Ammon's horn (tissue), 1 donor: ENCODE measurements around the gene BAG3.
"Not testable (repeated sequence)": the region's sequence is repeated elsewhere in the genome, so short reads cannot be mapped to it uniquely, and the experiment has no call there.

ENCODE experiments used
- DNase-seq: peaks from one replicate; pipeline ENCODE4 v3.0.0-alpha.2; 2016; ENCODE audit warnings: low spot score

BAG3 gene

DNA sequence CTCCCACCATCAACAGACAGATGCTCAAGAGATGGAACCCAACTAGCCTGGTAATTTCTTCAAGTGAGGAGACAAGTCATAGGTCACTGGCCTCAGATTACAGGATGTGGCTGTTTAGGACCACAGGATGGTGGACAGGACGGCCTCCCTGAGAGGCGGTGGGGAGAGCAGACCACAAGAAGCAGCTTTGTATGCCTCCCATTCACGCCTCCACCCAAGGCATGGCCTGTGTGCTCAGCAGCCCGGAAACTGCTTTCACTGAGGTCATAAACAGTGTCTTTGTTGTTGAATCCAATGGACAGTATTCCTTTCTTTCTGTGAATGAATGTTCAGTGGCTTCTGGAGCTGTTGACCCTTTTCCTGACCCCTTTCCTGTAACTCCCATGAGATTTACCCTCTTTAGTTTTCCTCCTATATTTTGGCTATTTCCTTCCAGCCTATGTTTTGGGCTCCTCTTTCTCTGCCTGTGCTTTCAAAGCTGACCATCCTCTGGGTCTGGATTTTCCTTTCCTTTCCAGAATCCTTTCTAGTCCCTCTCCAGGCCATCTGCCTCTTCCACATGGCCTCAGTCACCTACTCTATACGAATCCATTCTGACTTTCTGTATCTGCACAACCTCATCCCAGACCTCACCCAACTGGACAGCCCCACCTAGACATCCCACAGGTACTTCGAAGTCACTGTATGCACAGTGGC is 42.2 kb downstream of the BAG3 start:
- DNase-seq: peak; percentile 77

DNA sequence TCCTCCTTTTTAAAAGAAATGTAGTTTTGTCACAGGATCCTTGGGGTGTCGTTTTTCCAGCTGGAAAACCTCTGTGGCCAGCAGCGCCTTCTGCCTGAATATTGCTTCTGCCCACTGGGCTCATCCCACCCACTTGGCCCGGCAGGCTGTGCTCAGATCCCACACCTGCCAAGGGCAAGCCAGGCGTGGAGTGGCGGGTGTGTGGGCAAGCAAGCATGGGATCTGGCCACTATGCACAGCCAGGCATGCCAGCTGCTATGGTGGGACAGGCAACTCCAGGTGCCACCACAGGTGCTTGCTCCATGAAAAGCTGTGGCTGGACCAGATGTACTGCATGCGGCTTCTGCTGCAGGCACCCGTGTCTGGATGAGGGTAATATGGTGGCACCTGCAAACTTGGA is 43.4 kb downstream of the BAG3 start:
- DNase-seq: no peak

DNA sequence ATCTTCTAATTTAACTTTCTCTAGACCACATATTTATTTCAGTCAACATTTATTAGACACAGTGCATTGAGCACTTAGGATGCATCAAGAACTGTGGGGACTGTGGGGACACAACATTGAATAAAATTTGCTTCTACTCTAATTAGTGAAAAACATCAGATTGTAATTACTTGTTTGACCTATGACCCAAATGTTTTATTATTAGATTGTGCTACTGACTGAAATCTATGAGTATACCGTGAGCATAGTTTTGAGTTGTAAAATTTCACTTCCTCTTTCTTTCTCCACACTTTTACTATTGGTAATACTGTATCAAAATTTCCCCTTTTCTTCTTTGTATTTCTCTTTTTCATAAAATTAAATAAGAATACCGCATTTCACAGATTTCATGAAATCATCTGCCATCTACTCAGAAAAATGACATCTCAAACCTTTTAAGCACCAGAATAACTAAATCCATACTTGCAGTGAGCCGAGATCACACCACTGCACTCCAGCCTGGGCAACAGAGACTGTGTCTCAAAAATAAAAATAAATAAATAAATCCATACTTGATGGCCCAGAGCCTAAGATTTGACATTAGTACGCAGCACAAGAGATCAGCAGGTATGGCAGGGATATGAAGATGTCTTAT is 49.3 kb downstream of the BAG3 start:
- no peak for DNase-seq

DNA sequence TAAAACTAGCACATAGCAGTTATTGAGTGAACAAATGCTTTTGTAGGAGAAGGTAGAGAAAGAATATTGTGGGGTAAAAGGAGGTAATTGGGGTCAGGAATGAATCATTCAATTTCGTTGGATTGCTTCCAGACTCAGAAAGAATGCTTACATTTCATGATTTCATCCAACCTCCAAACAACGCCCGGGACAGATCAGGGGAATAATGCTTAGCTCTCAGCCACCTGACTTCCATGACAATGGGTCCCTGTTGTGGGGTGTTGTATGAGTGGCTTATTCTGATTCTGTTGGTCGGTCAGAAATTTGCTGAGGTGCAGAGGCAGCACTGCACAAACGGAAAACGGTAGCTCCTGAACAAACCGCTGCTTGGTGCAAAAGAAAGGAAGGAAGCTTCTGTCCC is 50.7 kb downstream of the BAG3 start:
- no peak for DNase-seq

DNA sequence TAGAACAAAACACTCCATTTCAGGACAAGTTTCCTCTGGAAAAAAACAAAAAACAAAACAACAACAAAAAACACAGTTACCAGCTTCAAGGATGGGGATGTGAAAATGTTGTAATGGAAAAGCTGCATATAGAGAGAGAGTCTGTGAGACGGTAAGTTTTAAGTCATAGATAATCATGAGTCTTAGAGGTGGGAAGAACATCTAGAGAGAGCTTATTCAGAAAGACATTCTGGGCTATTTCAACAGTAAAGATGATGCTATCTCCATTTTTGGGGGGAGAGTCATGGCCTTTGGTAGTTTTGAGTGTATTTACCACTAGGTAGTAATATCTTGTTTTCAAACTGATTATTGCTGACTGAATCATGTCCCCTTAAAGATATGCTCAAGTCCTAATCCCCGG is 51.4 kb downstream of the BAG3 start:
- no peak for DNase-seq

DNA sequence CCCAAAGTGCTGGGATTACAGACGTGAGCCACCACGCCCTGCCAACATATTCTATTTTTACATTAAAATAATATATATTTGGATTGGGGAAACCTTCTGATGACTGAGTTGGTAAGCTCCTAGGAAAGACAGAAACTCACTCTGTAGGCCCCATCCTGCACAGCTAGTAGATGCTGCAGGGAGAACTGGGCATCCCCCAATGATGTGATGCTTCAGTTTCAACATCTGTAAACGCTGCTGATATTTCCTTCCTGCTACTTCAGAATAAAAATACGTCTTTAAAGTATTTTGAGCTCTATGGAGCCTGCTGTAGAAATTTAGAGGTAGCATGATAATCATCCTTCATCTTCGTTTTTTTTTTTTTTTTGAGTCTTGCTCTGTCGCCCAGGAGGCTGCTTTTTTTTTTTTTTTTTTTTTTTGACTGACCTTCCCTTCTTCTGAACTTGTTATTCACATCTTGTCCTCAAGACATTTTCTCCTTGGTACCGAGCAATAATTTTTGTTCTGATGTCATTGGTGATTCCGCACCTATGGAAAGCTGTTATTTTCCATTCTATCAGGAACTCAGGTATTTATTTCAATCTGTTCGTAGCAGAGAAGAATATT is 52.8 kb downstream of the BAG3 start:
- no peak for DNase-seq

DNA sequence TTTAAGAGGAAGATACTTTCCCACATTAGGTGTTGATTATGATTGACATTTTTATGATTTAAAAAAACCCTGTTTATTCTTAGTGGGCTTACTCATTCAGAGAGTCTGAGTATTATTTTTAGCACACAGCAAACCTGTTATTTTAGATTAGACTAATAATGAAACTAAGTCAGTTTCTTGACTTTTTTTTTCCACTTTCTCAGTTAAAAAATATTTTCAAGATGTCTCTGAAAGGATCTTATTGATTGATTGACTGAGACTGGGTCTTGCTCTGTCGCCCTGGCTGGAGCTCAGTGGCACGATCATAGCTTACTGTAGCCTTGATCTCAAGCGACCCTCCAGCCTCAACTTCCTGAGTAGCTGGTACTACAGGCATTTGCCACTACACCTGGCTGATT is 54.3 kb downstream of the BAG3 start:
- DNase-seq: no peak

DNA sequence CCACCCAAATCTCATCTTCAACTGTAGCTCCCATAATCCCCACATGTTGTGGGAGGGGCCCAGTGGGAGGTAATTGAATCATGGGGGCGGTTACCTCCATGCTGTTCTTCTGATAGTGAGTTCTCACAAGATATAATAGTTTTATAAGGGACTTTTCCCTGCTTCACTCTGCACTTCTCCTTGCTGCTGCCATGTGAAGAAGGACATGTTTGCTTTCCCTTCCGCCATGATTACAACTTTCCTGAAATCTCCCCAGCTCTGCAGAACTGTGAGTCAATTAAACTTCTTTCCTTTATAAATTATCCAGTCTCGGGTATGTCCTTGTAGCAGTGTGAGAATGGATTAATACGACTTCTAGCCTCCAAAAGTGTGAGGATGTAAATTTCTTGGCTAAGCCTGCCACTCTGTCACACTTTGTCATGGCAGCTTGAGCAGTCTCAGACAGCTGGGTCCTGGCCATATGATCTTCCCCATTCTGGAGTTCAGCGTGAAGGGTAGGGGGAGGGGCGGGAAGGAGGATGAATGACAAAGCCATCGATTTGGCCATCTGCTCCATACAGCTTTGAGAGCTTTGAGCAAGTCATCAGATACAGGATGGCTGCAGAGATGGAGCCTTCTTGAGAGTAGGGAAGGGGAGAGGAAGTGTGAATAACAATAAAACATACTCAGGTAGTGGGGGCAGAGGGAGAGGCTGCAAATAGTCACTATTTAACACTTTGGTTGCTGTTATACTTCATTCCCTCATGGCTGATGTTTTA is 55.5 kb downstream of the BAG3 start:
- no peak for DNase-seq

DNA sequence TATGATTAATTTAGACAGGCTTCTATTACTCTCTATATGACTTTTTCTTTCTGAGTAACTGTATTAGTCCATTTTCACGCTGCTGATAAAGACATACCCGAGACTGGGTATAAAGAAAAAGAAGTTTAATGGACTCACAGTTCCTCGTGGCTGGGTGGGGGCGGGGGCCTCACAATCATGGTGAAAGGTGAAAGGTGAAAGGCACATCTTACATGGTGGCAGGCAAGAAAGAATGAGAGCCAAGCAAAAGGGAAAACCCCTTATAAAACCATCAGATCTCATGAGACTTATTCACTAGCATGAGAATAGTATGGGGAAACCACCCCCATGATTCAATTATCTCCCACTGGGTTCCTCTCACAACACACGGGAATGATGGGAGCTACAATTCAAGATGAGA is 56.2 kb downstream of the BAG3 start:
- not testable (repeated sequence) for DNase-seq

DNA sequence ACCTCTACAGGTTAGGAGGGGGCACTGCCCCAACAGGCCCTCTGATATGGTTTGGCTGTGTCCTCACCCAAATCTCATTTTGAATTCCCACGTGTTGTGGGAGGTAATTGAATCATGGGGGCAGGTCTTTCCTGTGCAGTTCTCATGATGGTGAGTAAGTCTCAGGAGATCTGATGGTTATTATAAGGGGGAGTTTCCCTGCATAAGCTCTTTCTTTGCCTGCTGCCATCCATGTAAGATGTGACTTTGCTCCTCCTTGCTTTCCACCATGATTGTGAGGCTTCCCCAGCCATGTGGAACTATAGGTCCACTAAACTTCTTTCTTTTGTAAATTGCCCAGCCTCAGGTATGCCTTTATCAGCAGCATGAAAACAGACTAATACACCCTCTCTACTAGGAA is 59.8 kb downstream of the BAG3 start:
- DNase-seq: not testable (repeated sequence)

DNA sequence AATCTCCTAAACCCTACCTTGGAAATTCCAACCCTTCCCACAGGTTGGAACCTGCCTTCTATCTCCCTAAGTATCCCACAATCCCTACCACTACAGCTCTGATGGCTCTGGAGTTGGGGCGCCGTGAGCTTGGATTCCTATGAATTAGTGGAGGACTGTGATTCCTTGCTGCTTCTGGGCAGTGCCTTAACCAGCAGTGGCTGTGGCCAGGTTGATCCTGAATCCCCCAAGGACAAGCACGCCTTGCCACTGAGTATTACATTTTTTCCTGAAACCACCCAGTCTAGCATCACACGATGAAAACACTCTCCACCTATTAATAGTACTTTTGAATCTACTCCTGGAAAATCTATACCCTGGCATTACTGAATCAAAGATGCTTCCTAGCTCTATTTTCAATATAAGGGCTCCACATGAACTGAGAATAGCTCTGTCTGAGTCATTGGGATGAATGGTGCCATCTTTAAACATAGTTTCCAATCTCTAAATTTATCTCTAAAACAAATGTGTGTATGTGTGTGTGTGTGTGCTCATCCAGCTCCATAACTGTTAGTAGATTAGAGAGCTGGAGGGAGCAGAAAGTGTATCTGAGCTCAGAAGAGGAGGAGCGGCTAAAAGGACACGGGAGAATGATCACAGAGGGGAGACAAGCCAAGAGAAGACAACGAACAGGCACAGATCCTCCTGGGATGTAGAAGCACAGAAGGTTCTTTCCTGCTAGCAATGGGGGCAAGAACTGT is 62.7 kb downstream of the BAG3 start:
- peak; percentile 25 for DNase-seq

DNA sequence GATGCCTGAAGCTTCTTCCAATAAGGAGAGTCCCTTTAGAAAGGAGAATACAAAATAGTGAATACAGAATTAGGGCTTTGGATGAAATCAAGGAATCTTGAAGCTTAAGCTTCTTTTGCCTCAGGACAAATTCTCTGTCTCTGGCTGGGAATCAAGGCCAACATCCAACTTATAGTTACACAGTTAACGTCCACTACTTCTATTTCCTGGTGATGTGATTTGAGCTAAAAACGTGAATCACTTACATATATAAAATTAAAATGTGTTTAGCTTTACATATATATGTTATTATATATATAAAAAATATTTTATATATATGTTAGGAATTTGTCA is 63.3 kb downstream of the BAG3 start:
- DNase-seq: no peak

DNA sequence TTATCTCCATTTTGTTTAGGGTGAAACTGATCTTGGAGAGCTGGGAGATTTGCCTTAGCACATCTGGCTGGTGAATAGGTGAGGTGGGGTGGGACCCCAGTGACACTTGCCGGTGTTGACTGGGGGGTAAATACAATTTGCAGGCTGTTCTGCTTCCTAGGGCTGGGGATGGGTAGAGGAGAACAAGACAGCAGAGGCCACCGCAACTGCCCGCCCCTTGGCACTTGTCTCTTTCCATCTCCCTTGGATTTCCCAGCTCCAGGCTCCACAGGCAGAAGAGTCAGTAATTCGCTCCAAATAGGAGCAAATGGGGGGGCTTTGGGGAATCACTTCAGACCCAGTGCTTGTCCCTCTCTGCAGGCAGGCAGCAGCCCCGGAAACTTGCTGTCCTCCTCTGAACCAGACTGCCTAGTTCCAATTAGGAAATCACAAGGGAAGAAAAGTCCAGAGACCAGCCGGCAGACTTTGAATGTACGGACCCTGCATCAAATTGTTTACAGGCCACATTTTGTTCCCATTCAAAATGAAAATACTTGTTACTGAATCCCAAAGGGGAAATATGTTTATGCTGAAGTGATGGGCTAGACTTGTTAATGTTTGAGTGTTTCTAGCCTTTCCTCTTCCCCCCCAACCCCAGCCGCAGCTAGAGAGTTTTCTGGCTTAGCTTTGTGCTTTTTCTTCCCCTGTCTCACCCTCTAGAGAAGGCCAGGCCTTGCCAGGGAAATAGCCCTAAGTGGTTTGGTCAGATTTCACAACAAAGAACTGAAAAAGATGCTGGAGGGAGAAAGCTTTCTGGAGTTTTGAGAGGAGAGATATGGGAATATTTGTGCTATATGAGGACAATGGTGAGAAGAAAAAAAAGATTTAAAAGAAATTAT is 64.7 kb downstream of the BAG3 start:
- DNase-seq: no peak

DNA sequence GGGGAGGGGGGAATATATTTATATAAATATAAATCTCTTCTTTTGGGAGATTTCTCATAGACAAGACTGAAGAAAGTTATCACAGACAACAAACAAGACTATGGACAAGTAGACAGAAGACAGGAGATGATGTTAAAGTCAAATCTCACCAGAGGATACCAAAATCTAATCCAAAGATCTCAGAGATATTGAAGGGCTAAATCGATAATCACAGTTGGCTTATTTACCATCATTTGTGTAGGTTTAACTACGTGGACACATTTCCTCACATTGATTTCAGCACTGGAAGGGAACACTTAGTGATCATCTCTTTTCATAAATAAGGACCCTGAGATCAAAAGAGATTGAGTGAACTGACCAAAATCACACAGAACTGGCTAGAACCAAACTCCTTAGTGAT is 72.0 kb downstream of the BAG3 start:
- DNase-seq: no peak

DNA sequence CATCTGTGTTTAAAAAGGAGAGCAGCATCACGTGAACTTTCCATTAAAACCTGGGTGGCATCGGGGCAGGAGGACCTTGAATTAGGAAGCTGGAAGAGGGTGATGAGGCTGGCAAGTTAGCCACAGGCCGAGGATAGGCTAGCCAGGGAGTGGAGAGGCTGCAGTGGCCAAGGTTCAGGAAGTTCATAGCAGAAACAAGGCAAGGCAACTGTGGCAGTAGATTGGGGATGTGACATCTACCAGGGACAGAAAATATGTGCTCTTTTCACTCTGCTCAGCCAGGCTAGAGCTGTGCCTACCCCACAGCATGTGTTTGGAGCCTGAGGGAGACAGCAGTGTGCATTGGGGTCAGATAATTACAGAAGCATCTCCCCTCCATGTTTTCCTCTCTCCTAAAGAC is 72.4 kb downstream of the BAG3 start:
- DNase-seq: no peak

DNA sequence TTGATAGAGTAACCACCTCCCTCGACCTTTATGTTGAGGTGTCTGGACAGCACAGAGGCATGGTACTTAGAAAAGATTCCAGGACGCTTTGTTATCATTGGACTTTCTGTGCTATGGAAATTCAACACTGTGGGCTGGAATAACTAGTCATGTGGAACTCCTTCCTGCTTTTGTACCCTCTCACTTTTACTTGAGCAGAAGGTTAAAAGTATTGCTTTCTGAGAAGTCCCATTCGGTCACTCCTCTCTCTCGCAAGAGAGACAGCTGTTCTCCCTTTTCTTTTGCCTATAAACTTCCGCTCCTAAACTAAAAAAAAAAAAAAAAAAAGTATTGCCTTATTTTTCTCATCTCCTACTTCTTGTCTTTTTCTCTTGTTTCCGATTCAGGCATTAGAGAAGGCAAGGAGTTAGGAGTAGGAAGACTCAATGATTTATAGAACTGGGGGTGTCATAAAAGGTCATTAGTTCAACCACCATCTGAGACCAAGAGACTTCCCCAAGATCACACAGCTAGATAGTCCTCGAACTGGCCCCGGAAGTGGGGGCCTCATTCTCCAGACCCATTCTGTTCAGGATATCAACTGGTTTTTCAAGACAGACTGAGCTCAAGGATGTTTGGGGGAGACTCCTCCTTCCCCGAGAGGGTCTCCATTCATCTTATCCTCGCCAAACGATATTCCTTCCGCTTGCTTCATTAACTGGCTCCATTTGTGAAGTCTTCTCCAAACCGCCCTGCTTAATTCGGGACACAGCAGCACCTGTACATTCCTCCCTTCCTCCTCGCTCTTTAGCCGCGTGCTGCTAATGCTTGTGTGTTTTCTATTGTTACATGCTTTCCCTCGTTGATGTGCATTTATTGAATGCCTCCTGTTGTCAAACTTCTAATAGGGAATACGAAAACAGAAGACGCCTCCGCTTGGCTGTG is 73.7 kb downstream of the BAG3 start:
- peak; percentile 26 for DNase-seq

DNA sequence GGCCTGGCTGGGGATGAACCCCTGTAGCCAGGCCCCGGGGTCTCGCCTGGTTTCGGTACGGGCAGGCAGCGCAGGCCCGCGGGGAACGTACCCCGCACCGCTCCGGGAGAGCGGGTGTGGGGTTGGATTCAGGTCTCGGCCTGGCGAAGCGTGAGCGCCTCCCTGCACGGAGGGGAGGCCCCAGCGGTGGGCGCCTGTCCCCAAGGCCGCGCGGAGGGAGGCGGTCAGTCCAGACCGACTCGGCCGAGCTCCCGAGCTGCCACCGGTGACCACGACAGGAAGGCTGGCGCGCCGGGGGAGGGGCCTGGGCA is 74.3 kb downstream of the BAG3 start:
- no peak for DNase-seq

DNA sequence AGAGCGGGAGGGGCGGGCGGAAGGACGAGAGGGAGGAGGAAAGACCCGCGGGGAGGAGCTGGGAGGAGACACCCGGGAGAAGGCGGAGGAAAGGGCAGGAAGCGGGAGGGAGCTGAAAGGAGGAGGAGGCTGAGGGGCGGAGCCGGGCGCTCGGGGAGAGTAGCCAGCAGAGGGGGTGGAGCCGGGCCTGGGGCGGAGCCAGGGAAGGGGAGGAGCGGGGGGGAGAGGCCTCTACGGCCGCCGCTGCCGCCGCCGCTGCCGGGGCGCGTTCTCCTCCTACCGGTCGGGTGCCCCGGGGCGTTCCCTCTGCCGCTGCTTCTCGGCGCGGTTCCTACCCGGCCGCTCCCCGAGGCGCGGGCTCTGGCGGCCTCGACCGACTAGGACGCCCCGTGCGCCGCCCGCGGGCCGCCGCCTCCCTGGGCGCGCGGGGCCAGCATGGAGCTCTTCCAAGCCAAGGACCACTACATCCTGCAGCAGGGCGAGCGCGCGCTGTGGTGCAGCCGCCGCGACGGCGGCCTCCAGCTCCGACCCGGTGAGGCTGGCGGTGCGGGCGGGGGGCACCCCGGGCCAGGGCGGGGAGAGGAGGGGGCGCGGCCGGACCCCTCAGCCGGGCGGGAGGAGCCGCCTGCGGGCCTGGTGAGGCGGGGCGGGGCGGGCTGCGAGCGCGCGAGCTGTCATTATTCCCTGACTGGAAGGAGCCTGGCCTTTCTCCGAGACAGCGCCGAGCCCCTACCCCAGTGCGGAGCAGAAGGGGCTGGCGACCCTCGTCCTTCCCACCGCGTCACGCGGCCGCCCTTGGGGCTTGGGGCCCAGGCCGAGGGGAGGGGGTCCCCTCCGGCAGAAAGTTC is 74.9 kb downstream of the BAG3 start, which contains the start of gene INPP5F:
INPP5F (plus strand) TSS at position 223 of the 848 bp plus-strand sequence; CDS start at position 436, 213 bp downstream.
- DNase-seq: peak; percentile 99

DNA sequence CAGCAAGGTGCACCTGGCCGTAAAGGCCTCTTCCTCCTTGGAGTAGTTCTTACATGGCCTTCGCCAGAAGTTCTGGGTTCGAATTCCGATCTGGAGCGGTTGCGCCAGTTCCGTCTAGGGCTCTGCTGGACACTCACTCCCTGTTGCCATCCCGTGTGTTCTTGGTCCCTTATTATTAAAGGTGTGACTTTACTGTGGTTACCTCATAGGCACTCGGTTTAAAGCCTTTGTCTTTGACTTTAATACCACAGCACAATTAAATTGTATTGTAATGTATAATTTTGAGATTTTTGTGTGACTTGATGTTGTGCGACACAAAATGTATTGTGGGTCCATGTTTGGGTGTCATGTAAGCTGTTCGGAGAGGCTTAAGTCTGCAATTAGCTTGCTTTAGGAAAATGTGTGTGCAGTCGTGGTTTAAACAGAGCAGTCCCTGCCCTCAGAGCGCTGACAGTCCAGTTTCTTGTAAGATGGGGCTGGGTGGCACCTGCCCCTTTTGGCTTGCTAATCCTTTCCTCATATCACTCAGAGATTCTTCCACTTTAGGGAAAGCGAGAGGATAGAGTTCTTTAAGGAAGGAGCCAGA is 75.6 kb downstream of the BAG3 start:
- DNase-seq: no peak
